K562 (cell line): ENCODE data around the gene ARL11. TPM values are rescaled to one million over a fixed set of nuclear protein-coding genes. Genes with fewer than 3 reads are reported as not detected.

Experiments
- ATAC-seq: fragments of 200-7000 bp; cut with Tn5 transposase; 3 replicates; pipeline ENCODE4 v1.9.1; 2020; ENCODE audit warnings: moderate library complexity
- BruUV-seq: library from RNA; stranded (reverse); fragments of 400-500 nt; replicated peaks from 2 replicates; lab custom pipeline; 2021; lab: Mats Ljungman, UMichigan
- CTCF ChIA-PET: fragments of 300-600 bp; formaldehyde crosslinking; extraction: SDS; loops from one replicate; lab custom pipeline; 2021; ENCODE audit warnings: low intra/inter-chr PET ratio; lab: Yijun Ruan, JAX
- POLR2A ChIA-PET: fragments of 300-600, 350-650 bp; sonication (Branson Sonifier 250); formaldehyde crosslinking; extraction: SDS; loops from one replicate; lab custom pipeline; 2021; ENCODE audit warnings: antibody characterized with exemption, inconsistent platforms; lab: Yijun Ruan, JAX
- DNase-seq, 4 experiments: peaks; one replicate each; pipeline versions ENCODE4 v3.0.0 to v3.0.0-alpha.2; 2011 to 2018; ENCODE audit warnings: low spot score in 3 of 4, mixed read lengths in 3 of 4; ENCODE audit errors: extremely low read depth in 1 of 4
- FAIRE-seq: peaks from 2 replicates; lab custom pipeline; 2011; peaks lifted over from hg19 to GRCh38; lab: Jason Lieb, UNC
- H2AFZ ChIP-seq: 2 replicates; pipeline ENCODE4 v1.6.0; 2011; ENCODE audit warnings: low read depth, low read length, control low read depth, inconsistent platforms
- H3K27ac ChIP-seq: fragments of 200-600 bp; 3 replicates; pipeline ENCODE4 v1.8.0; 2011; ENCODE audit warnings: low read depth, mild to moderate bottlenecking, control low read depth, inconsistent platforms, low read length, moderate library complexity, mixed read lengths; ENCODE audit errors: extremely low read depth
- H3K27me3 ChIP-seq, 2 experiments: fragments of 300-600 bp in 1 of 2; 2 replicates in 1 of 2; 3 replicates in 1 of 2; pipeline versions ENCODE4 v1.6.0 to v1.8.0; 2011; ENCODE audit warnings: inconsistent platforms in 2 of 2, low read length in 2 of 2, mild to moderate bottlenecking in 1 of 2, mixed read lengths in 1 of 2, moderate library complexity in 1 of 2; ENCODE audit not compliant: control insufficient read depth in 2 of 2, insufficient read depth in 2 of 2
- H3K36me3 ChIP-seq: fragments of 300-600 bp; 3 replicates; pipeline ENCODE4 v1.8.0; 2011; ENCODE audit warnings: mild to moderate bottlenecking, low read length, inconsistent platforms; ENCODE audit not compliant: control insufficient read depth, insufficient read depth
- H3K4me1 ChIP-seq, 2 experiments: fragments of 200-600 bp in 1 of 2; replicated peaks in 1 of 2; 2 replicates in 1 of 2; 3 replicates in 1 of 2; pipeline versions ENCODE4 v1.5.1 to v1.8.0; 2011; ENCODE audit warnings: inconsistent platforms in 2 of 2, low read length in 2 of 2, mild to moderate bottlenecking in 1 of 2, mixed read lengths in 1 of 2, moderate library complexity in 1 of 2; ENCODE audit not compliant: control insufficient read depth in 2 of 2, insufficient read depth in 2 of 2
- H3K4me2 ChIP-seq: 2 replicates; pipeline ENCODE4 v1.6.1; 2011; ENCODE audit warnings: low read length, control low read depth, inconsistent platforms, mixed read lengths; ENCODE audit not compliant: insufficient read depth
- H3K4me3 ChIP-seq: fragments of 200-600 bp; sonication (generic), shearing (Covaris generic); 2 replicates; pipeline ENCODE4 v1.5.1; 2016; ENCODE audit warnings: control low read depth, inconsistent platforms
- H3K79me2 ChIP-seq: fragments of 200-600 bp; 3 replicates; pipeline ENCODE4 v1.8.0; 2011; ENCODE audit warnings: low read length, inconsistent platforms; ENCODE audit not compliant: control insufficient read depth, insufficient read depth
- H3K9ac ChIP-seq, 2 experiments: 2 replicates each; pipeline versions ENCODE4 v1.6.0 to v1.6.1; 2011; ENCODE audit warnings: low read depth in 2 of 2, low read length in 2 of 2, control low read depth in 1 of 2, inconsistent platforms in 1 of 2, mild to moderate bottlenecking in 1 of 2, mixed read lengths in 1 of 2; ENCODE audit not compliant: insufficient read depth in 1 of 2
- H3K9me1 ChIP-seq: one replicate; pipeline ENCODE4 v1.6.0; 2011; ENCODE audit warnings: inconsistent platforms, mild to moderate bottlenecking, low read length, moderate library complexity; ENCODE audit not compliant: control insufficient read depth, insufficient read depth
- H3K9me3 ChIP-seq: replicated peaks from 2 replicates; pipeline ENCODE4 v1.5.1; 2011; ENCODE audit warnings: low read depth, low read length, inconsistent platforms; ENCODE audit not compliant: control insufficient read depth, insufficient read depth
- H4K20me1 ChIP-seq: replicated peaks from 2 replicates; pipeline ENCODE4 v1.6.1; 2011; ENCODE audit warnings: low read length, inconsistent platforms, mixed read lengths; ENCODE audit not compliant: control insufficient read depth, insufficient read depth
- BHLHE40 ChIP-seq: IDR thresholded peaks from 2 replicates; pipeline ENCODE4 v1.6.1; 2011; ENCODE audit warnings: low read length, improper control_type of control experiment
- CHAMP1 ChIP-seq: fragments of 450-650 bp; IDR thresholded peaks from 2 replicates; pipeline ENCODE4 v1.6.1; 2016; ENCODE audit warnings: mild to moderate bottlenecking
- CREM ChIP-seq: IDR thresholded peaks from 2 replicates; pipeline ENCODE4 v1.6.1; 2014; ENCODE audit warnings: antibody characterized with exemption, low read depth
- E2F8 ChIP-seq: fragments of 450-650 bp; IDR thresholded peaks from 2 replicates; pipeline ENCODE4 v1.7.1; 2018; ENCODE audit warnings: mild to moderate bottlenecking, low read depth; ENCODE audit not compliant: partially characterized antibody
- ETS1 ChIP-seq: conservative IDR thresholded peaks from 2 replicates; pipeline ENCODE4 v1.6.1; 2011; ENCODE audit warnings: low read depth, mild to moderate bottlenecking, low read length; ENCODE audit not compliant: control insufficient read depth
- ID3 ChIP-seq, 2 experiments: fragments of 250-450 bp in 1 of 2; fragments of 450-650 bp in 1 of 2; sonication (Bioruptor Pico) in 1 of 2; IDR thresholded peaks; 2 replicates each; pipeline versions ENCODE4 v1.6.1 to v1.8.0; 2016 to 2021; ENCODE audit warnings: mild to moderate bottlenecking in 2 of 2, moderate library complexity in 2 of 2, missing compliant biosample characterization in 1 of 2, missing genetic modification characterization in 1 of 2
- KLF16 ChIP-seq: IDR thresholded peaks from 2 replicates; pipeline ENCODE4 v1.6.1; 2016; ENCODE audit warnings: antibody characterized with exemption
- MAX ChIP-seq: sonication (generic); formaldehyde crosslinking; IDR thresholded peaks from 2 replicates; pipeline ENCODE4 v1.9.0; 2022; ENCODE audit warnings: mild to moderate bottlenecking, missing genetic modification reagents
- MAZ ChIP-seq, 2 experiments: fragments of 450-650 bp in 1 of 2; sonication (generic) in 1 of 2; formaldehyde crosslinking; IDR thresholded peaks in 1 of 2; conservative IDR thresholded peaks in 1 of 2; 2 replicates each; pipeline versions ENCODE4 v1.4.0 to v1.5.0; 2020; ENCODE audit warnings: mild to moderate bottlenecking in 1 of 2, missing genetic modification reagents in 1 of 2
- NFATC3 ChIP-seq: fragments of 450-650 bp; IDR thresholded peaks from 2 replicates; pipeline ENCODE4 v1.6.1; 2017; ENCODE audit warnings: mild to moderate bottlenecking
- POLR3G ChIP-seq: IDR thresholded peaks from 2 replicates; pipeline ENCODE4 v1.6.1; 2011; ENCODE audit not compliant: insufficient read length, insufficient replicate concordance; ENCODE audit errors: extremely low read depth
- STAG1 ChIP-seq: sonication (generic); formaldehyde crosslinking; IDR thresholded peaks from 2 replicates; pipeline ENCODE4 v1.5.0; 2020; ENCODE audit warnings: missing genetic modification reagents, borderline replicate concordance
- WGBS: fragments of 100-300 bp; shearing (Covaris generic); methylation state at CpG from one replicate; pipeline ENCODE4 v1.1.6; 2016; ENCODE audit warnings: low coverage, mixed read lengths; ENCODE audit not compliant: insufficient coverage; ENCODE audit errors: missing lambda C conversion rate; 5-methylcytosine and 5-hydroxymethylcytosine counted together
- in situ Hi-C: fragments of 300-500 bp; cut with MboI; formaldehyde crosslinking; loops from 4 replicates; pipeline ENCODE4 v1.15.0; 2018; ENCODE audit warnings: inconsistent platforms, mixed read lengths
- intact Hi-C: fragments of 100-400 bp; cut with micrococcal nuclease; formaldehyde crosslinking; loops from 2 replicates; pipeline ENCODE4 v1.14.2; 2022
- polyA plus RNA-seq, 8 experiments: library from polyadenylated mRNA; depleted of rRNA in 4 of 8; stranded (reverse) in 5 of 8; unstranded in 3 of 8; fragments of >200 nt; fragmentation: Nextera tagmentation in 2 of 8; fragmentation: Illumina TruSeq in 1 of 8; extraction: Ambion mirVana in 2 of 8; extraction: Trizol in 1 of 8; gene quantifications; 2 replicates each; pipeline versions ENCODE4 v1.2.1 to v1.2.3, GENCODE V29; 2011 to 2014; ENCODE audit warnings: inconsistent platforms in 1 of 8, missing spikeins in 1 of 8
- total RNA-seq, 7 experiments: library from RNA; depleted of rRNA in 6 of 7; stranded (reverse); fragments of >200 nt in 6 of 7; fragmentation: Illumina TruSeq in 2 of 7; extraction: Trizol in 2 of 7; gene quantifications; 2 replicates each; pipeline versions ENCODE4 v1.2.1 to v1.2.3, GENCODE V29; 2011 to 2021; ENCODE audit warnings: low replicate concordance in 1 of 7

ARL11 gene
- total and polyA plus RNA-seq, 9 of the 15 experiments (the other 6 are each of a cell fraction or from before 2014, with no cell fraction given) = 0.18 to 0.87 (median 0.45) TPM

- TF ChIP-seq POLR3G (no peak), ID3 (CRISPR knock-in tag; IDR thresholded peaks at IDR 0.05) (no peak), ID3 (tag; IDR thresholded peaks at IDR 0.05) (no peak), STAG1 (CRISPR knock-in tag) (peak; percentile 43; the same call in 1 of the 2 replicates), CREM (0 out of 2 replicates have a peak, but pooled peaks have one; percentile 30), MAZ (CRISPR knock-in tag; conservative IDR thresholded peaks at IDR 0.05 in 1 of 2, IDR thresholded peaks at IDR 0.05 in 1 of 2) (0 out of 4 replicates have a peak, but pooled peaks of 1 of the 2 experiments have one; percentile 18)
These were observed 41.5 kb downstream of the ARL11 start (continued) for GRCh38 chr13:49669735-49670309.

- H3K9me1 ChIP-seq = no peaks in the 10 kb centered on the region
- H3K4me2 ChIP-seq = no peak overlapping the region
- ChIA-PET POLR2A (no interaction called here), CTCF (interaction anchor here (0.8 kb wide), 1 partner anchor 178 kb away, joined by 3 read pairs; no protein-coding TSS in a partner anchor)
- no peak for FAIRE-seq
- no peaks in the 10 kb centered on the region for H4K20me1 ChIP-seq
- intact Hi-C loops (loop anchor here (5.0 kb wide), 1 partner anchor 121 kb away; the partner anchor contains the start of gene KPNA3), in situ Hi-C loops (loop anchor here (25.0 kb wide), 1 partner anchor 1391 kb away; no protein-coding TSS in a partner anchor)
- H3K27ac ChIP-seq = no peak overlapping the region
- DNase-seq = no peak
- no peak overlapping the region for H2AFZ ChIP-seq
- no peak overlapping the region for H3K9ac ChIP-seq
- no peaks in the 10 kb centered on the region for H3K9me3 ChIP-seq
- H3K27me3 ChIP-seq = no peaks in the 10 kb centered on the region
- ATAC-seq = no peak
- no peaks in the 10 kb centered on the region; the same call in 2 of the 3 replicates for H3K79me2 ChIP-seq
- H3K36me3 ChIP-seq = peaks cover 22% of the 10 kb centered on the region; the same call in 2 of the 3 replicates
- no TSS peak for BruUV-seq
- no peaks in the 10 kb centered on the region for H3K4me1 ChIP-seq
- no peak overlapping the region for H3K4me3 ChIP-seq
- WGBS = 98% methylated on average over 4 of the region's 5 CpGs
- no peak for TF ChIP-seq CHAMP1
- no peak for TF ChIP-seq BHLHE40
- TF ChIP-seq KLF16 = no peak
- TF ChIP-seq E2F8 = no peak
- TF ChIP-seq ETS1 = no peak
- TF ChIP-seq MAX (CRISPR knock-in tag) = no peak
- TF ChIP-seq NFATC3 = no peak
These were observed 42.5 kb downstream of the ARL11 start for GRCh38 chr13:49670828-49671227.
